ENCODE measurements around the gene SFTPD.

DNA sequence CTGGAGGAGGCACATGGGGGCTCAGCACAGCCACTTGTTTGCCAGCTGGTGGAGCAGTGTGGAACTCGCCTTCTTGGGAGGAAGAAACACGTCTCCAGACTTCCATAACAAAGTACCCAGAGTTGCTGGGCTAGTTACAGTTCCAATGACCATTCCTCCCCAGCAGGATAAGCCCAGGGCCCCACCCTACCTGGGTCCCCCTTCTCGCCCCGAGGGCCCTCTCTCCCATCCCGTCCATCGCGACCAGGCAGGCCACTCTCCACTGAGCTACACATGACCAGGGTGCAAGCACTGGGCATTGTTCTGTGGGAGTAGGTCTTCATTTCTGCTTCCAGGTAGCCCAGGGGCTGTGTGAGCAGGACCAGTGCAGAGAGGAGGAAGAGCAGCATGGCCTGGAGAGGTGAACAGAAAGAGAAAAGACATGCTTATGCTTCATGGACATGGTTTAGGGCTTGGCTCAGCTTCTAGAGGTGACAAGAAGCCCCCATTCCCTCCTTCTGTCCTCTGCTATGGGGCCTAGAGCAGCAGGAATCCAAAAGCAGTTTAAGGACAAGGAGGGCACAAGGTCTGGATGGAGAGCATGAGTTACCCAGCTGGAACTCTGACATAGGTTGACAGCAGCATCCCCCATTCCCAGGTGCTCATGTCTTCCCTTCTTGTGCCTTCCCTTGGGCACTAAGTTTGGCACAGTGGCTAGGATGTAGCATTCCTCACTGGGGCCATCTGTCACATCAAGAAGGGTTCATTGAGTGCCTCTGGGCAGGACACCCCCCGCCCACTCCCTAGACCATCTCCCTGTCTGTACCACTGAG, 2.4 kb downstream of the SFTPD start:
- TF ChIP-seq POLR2A (IDR thresholded peaks at IDR 0.05), result no peak
- TF ChIP-seq, protein P1, sequence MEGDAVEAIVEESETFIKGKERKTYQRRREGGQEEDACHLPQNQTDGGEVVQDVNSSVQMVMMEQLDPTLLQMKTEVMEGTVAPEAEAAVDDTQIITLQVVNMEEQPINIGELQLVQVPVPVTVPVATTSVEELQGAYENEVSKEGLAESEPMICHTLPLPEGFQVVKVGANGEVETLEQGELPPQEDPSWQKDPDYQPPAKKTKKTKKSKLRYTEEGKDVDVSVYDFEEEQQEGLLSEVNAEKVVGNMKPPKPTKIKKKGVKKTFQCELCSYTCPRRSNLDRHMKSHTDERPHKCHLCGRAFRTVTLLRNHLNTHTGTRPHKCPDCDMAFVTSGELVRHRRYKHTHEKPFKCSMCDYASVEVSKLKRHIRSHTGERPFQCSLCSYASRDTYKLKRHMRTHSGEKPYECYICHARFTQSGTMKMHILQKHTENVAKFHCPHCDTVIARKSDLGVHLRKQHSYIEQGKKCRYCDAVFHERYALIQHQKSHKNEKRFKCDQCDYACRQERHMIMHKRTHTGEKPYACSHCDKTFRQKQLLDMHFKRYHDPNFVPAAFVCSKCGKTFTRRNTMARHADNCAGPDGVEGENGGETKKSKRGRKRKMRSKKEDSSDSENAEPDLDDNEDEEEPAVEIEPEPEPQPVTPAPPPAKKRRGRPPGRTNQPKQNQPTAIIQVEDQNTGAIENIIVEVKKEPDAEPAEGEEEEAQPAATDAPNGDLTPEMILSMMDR (IDR thresholded peaks at IDR 0.05), result no peak
